ENCODE data around the gene MEF2C. TPM values are rescaled to one million over a fixed set of nuclear protein-coding genes. Genes with fewer than 3 reads are reported as not detected.

MEF2C gene
- total RNA-seq, 2 donors from 2014 or later = 13.9 to 44.0 TPM

DNA sequence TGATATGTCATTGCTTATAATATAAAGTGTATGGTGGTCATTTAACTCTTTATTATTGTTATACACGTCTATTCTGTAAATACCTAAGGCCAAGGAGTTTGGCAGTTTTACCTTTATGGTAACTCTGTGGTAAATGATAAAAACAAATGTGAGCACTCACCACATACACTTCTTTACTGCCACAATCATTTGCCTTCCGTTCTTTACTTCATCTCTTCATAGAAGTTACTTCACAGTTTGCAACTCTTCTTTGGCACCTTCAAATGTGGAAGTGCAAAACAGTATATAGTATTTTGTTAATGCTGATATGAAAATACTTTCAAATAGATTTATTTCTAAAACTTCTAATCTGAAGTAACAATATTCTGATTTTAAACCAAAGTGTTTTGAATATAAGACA is 4.4 kb upstream of the MEF2C start:
- no peak for DNase-seq (ENCODE audit: low spot score)
- 78% methylated on average over 2 of the region's 2 CpGs for WGBS
- intact Hi-C loops (cut with DNase I) = no loop called here
- Histone ChIP-seq H3K27me3 (replicated peaks; ENCODE audit: insufficient read depth) (no peaks in the 10 kb centered on the region), H3K36me3 (no peaks in the 10 kb centered on the region), H3K4me1 (replicated peaks) (no peaks in the 10 kb centered on the region), H3K9me3 (no peaks in the 10 kb centered on the region), H3K27ac (no peak overlapping the region), H3K4me3 (no peak overlapping the region)
- TF ChIP-seq, protein P1, sequence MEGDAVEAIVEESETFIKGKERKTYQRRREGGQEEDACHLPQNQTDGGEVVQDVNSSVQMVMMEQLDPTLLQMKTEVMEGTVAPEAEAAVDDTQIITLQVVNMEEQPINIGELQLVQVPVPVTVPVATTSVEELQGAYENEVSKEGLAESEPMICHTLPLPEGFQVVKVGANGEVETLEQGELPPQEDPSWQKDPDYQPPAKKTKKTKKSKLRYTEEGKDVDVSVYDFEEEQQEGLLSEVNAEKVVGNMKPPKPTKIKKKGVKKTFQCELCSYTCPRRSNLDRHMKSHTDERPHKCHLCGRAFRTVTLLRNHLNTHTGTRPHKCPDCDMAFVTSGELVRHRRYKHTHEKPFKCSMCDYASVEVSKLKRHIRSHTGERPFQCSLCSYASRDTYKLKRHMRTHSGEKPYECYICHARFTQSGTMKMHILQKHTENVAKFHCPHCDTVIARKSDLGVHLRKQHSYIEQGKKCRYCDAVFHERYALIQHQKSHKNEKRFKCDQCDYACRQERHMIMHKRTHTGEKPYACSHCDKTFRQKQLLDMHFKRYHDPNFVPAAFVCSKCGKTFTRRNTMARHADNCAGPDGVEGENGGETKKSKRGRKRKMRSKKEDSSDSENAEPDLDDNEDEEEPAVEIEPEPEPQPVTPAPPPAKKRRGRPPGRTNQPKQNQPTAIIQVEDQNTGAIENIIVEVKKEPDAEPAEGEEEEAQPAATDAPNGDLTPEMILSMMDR (IDR thresholded peaks at IDR 0.05) = no peak
- TF ChIP-seq POLR2AphosphoS5 (IDR thresholded peaks at IDR 0.05) (no peak), POLR2A (IDR thresholded peaks at IDR 0.05) (no peak)

- no peaks in the 10 kb centered on the region for H3K9me3 ChIP-seq
- intact Hi-C loops (cut with DNase I) = no loop called here
Measured at GRCh38 chr5:88886746-88887341, 3.9 kb upstream of the MEF2C start.

GRCh38 chr5:88886252-88886651 is 3.3 kb upstream of the MEF2C start:
- no peaks in the 10 kb centered on the region for H3K4me1 ChIP-seq (replicated peaks)
- TF ChIP-seq, protein P1 (IDR thresholded peaks at IDR 0.05) = no peak
- no peak for TF ChIP-seq POLR2A (IDR thresholded peaks at IDR 0.05)
- no peak for TF ChIP-seq POLR2AphosphoS5 (IDR thresholded peaks at IDR 0.05)
- intact Hi-C loops (cut with DNase I) = no loop called here
- no peak overlapping the region for H3K4me3 ChIP-seq
- H3K9me3 ChIP-seq = no peaks in the 10 kb centered on the region
- no peaks in the 10 kb centered on the region for H3K27me3 ChIP-seq (replicated peaks; ENCODE audit: insufficient read depth)
- no peak for DNase-seq (ENCODE audit: low spot score)
- 81% methylated on average over 1 of the region's 1 CpG for WGBS
- peak overlapping the region; percentile 14 to 44 for H3K27ac ChIP-seq
- H3K36me3 ChIP-seq = no peaks in the 10 kb centered on the region

More at GRCh38 chr5:88886746-88887341, 3.9 kb upstream of the MEF2C start:
- WGBS = 76% methylated on average over 4 of the region's 4 CpGs
- DNase-seq (ENCODE audit: low spot score) = no peak
- no peak overlapping the region for H3K4me3 ChIP-seq
- TF ChIP-seq, protein P1 (IDR thresholded peaks at IDR 0.05) = no peak
- TF ChIP-seq POLR2AphosphoS5 (IDR thresholded peaks at IDR 0.05) (no peak), POLR2A (IDR thresholded peaks at IDR 0.05) (no peak)
- no peaks in the 10 kb centered on the region for H3K36me3 ChIP-seq
- H3K27ac ChIP-seq = peak overlapping the region; percentile 14 to 44
- H3K4me1 ChIP-seq (replicated peaks) = no peaks in the 10 kb centered on the region
- H3K27me3 ChIP-seq (replicated peaks; ENCODE audit: insufficient read depth) = no peaks in the 10 kb centered on the region

- intact Hi-C loops (cut with DNase I) = no loop called here
- H3K9me3 ChIP-seq = no peaks in the 10 kb centered on the region
Measured at GRCh38 chr5:88885002-88885401, 2.0 kb upstream of the MEF2C start.

GRCh38 chr5:88884608-88884877 is 1.6 kb upstream of the MEF2C start:
- Histone ChIP-seq H3K9me3 (no peaks in the 10 kb centered on the region), H3K27me3 (replicated peaks; ENCODE audit: insufficient read depth) (no peaks in the 10 kb centered on the region), H3K4me1 (replicated peaks) (no peaks in the 10 kb centered on the region), H3K4me3 (peak overlapping the region; percentile 42 to 53), H3K36me3 (no peaks in the 10 kb centered on the region), H3K27ac (peak overlapping the region; percentile 74 to 82)
- 45% methylated on average over 2 of the region's 2 CpGs for WGBS
- TF ChIP-seq, protein P1 (IDR thresholded peaks at IDR 0.05) = no peak
- TF ChIP-seq POLR2AphosphoS5 (IDR thresholded peaks at IDR 0.05) (no peak), POLR2A (IDR thresholded peaks at IDR 0.05) (no peak)
- no peak for DNase-seq (ENCODE audit: low spot score)
- intact Hi-C loops (cut with DNase I) = loop anchor here (5.0 kb wide), 3 partner anchors 47 to 152 kb away; no protein-coding TSS in a partner anchor

More at GRCh38 chr5:88885002-88885401, 2.0 kb upstream of the MEF2C start:
- H3K27ac ChIP-seq = peak overlapping the region; percentile 14 to 82
- H3K27me3 ChIP-seq (replicated peaks; ENCODE audit: insufficient read depth) = no peaks in the 10 kb centered on the region
- TF ChIP-seq POLR2AphosphoS5 (IDR thresholded peaks at IDR 0.05) (no peak), POLR2A (IDR thresholded peaks at IDR 0.05) (no peak)
- TF ChIP-seq, protein P1 (IDR thresholded peaks at IDR 0.05) = no peak
- WGBS = 53% methylated on average over 1 of the region's 1 CpG
- no peaks in the 10 kb centered on the region for H3K36me3 ChIP-seq
- no peak overlapping the region for H3K4me3 ChIP-seq
- H3K4me1 ChIP-seq (replicated peaks) = no peaks in the 10 kb centered on the region
- DNase-seq (ENCODE audit: low spot score) = no peak
